Esophagus muscularis mucosa (tissue), 4 donors: ENCODE results near the gene LRRC71. TPM values are rescaled to one million over a fixed set of nuclear protein-coding genes. Genes with fewer than 3 reads are reported as not detected.

Experiments used
- DNase-seq: peaks from one replicate; pipeline ENCODE4 v3.0.0-alpha.2; 2017; ENCODE audit errors: extremely low spot score
- H3K27ac ChIP-seq, 4 donors: fragments of 200-600 bp; sonication (generic); replicated peaks in 1 of 4; 1 replicate in 3 of 4; 2 replicates in 1 of 4; pipeline ENCODE4 v1.5.1; 2016 to 2019; ENCODE audit warnings: mild to moderate bottlenecking in 1 of 4
- H3K27me3 ChIP-seq, 4 donors: fragments of 200-600 bp; sonication (generic); one replicate each; pipeline versions ENCODE4 v1.5.1 to v1.6.0; 2016 to 2019
- H3K36me3 ChIP-seq, 4 donors: fragments of 200-600 bp; sonication (generic); one replicate each; pipeline ENCODE4 v1.5.1; 2016 to 2019
- H3K4me1 ChIP-seq, 4 donors: fragments of 200-600 bp; sonication (generic); one replicate each; pipeline ENCODE4 v1.5.1; 2016 to 2019
- H3K4me3 ChIP-seq, 4 donors: fragments of 200-600 bp; sonication (generic); 1 replicate in 2 of 4; 2 replicates in 2 of 4; pipeline ENCODE4 v1.5.1; 2016 to 2019; ENCODE audit warnings: mild to moderate bottlenecking in 4 of 4, moderate library complexity in 1 of 4
- H3K9me3 ChIP-seq, 4 donors: fragments of 200-600 bp; sonication (generic); 1 replicate in 3 of 4; 2 replicates in 1 of 4; pipeline ENCODE4 v1.5.1; 2016 to 2019
- EP300 ChIP-seq: sonication (generic); formaldehyde crosslinking; IDR thresholded peaks from one replicate; pipeline ENCODE4 v1.6.1; 2017; ENCODE audit warnings: antibody characterized with exemption
- POLR2A ChIP-seq: fragments of 450-650 bp; IDR thresholded peaks from one replicate; pipeline ENCODE4 v1.6.1; 2017; ENCODE audit warnings: antibody characterized with exemption, moderate library complexity, mild to moderate bottlenecking, low read depth
- POLR2AphosphoS5 ChIP-seq, 2 donors: sonication (generic); formaldehyde crosslinking; IDR thresholded peaks; one replicate each; pipeline ENCODE4 v1.6.1; 2017; ENCODE audit warnings: antibody characterized with exemption in 2 of 2
- WGBS: methylation state at CpG from one replicate; pipeline ENCODE4 v1.1.5; 2018; 5-methylcytosine and 5-hydroxymethylcytosine counted together
- intact Hi-C: fragments of 100-400 bp; cut with DNase I; formaldehyde crosslinking; loops from one replicate; pipeline ENCODE4 v1.15.1; 2023
- total RNA-seq, 4 donors: library from RNA; depleted of rRNA; stranded (reverse); fragments of >200 nt; gene quantifications; one replicate each; pipeline versions ENCODE4 v1.1.0 to v1.2.1, GENCODE V29; 2016
- TF ChIP-seq, protein P1 (sequence below), 3 experiments: fragments of 200-600 bp in 2 of 3; fragments of 450-650 bp in 1 of 3; sonication (generic) in 2 of 3; IDR thresholded peaks; one replicate each; pipeline ENCODE4 v1.5.1; 2017 to 2019; ENCODE audit warnings: antibody characterized with exemption in 3 of 3, mild to moderate bottlenecking in 2 of 3, moderate library complexity in 1 of 3

Gene LRRC71
- total RNA-seq, 4 donors from 2014 or later = not detected

DNA sequence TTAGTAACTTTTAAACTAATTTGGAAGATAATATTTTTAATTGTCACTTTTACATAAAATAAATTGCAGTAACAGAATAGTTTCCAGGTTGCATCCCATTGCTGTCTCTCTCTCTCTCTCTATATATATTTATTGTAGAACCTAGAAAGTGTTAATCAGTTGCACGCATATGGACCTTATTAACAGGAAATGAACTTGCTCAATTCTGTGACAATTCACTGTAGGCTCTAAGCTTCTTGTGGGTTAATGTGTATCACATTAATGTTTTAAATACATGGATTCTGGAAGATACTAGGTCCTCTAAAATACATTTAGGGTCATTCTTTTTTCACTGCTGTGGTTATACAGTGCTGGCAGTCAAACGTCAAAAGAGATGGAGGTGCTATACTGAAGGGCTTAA lies 33.1 kb downstream of the LRRC71 start:
- intact Hi-C loops = no loop called here
- no peak overlapping the region for H3K4me3 ChIP-seq
- H3K27me3 ChIP-seq = no peaks in the 10 kb centered on the region
- WGBS = 71% methylated on average over 2 of the region's 2 CpGs
- no peaks in the 10 kb centered on the region for H3K4me1 ChIP-seq
- H3K9me3 ChIP-seq = no peaks in the 10 kb centered on the region
- TF ChIP-seq, protein P1, sequence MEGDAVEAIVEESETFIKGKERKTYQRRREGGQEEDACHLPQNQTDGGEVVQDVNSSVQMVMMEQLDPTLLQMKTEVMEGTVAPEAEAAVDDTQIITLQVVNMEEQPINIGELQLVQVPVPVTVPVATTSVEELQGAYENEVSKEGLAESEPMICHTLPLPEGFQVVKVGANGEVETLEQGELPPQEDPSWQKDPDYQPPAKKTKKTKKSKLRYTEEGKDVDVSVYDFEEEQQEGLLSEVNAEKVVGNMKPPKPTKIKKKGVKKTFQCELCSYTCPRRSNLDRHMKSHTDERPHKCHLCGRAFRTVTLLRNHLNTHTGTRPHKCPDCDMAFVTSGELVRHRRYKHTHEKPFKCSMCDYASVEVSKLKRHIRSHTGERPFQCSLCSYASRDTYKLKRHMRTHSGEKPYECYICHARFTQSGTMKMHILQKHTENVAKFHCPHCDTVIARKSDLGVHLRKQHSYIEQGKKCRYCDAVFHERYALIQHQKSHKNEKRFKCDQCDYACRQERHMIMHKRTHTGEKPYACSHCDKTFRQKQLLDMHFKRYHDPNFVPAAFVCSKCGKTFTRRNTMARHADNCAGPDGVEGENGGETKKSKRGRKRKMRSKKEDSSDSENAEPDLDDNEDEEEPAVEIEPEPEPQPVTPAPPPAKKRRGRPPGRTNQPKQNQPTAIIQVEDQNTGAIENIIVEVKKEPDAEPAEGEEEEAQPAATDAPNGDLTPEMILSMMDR (IDR thresholded peaks at IDR 0.05) = no peak
- TF ChIP-seq EP300 (no peak), POLR2A (no peak), POLR2AphosphoS5 (IDR thresholded peaks at IDR 0.05) (no peak)
- no peak for DNase-seq
- no peak overlapping the region for H3K27ac ChIP-seq
- H3K36me3 ChIP-seq = peaks cover 68 to 99% (median 91%) of the 10 kb centered on the region in 4 donors

DNA sequence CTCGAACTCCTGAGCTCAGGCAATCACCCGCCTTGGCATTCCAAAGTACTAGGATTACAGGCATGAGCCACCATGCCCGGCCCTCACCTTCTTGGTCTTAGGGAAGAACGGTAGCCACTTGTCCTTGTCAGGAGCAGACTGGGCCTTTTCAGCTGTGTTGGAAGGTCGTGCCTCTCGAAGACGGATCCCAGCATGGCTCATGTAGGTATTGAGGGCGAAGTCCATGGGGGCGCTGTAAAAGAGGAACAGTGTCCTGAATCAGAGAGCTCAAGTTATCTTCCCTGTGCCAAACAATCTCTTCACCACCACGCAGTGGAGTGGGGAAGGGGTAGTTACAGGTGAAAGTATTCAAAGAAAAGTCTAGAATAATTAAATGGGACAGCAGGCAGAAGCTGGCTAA lies 35.9 kb downstream of the LRRC71 start:
- no peak for DNase-seq
- 98% methylated on average over 5 of the region's 10 CpGs for WGBS
- TF ChIP-seq POLR2AphosphoS5 (IDR thresholded peaks at IDR 0.05) = no peak
- TF ChIP-seq, protein P1 (IDR thresholded peaks at IDR 0.05) = no peak
- no peak for TF ChIP-seq EP300
- no peak for TF ChIP-seq POLR2A
- intact Hi-C loops = no loop called here
- Histone ChIP-seq H3K27ac (no peak overlapping the region), H3K36me3 (peaks cover 67 to 99% (median 91%) of the 10 kb centered on the region in 4 donors), H3K4me1 (no peaks in the 10 kb centered on the region), H3K27me3 (no peaks in the 10 kb centered on the region), H3K9me3 (no peaks in the 10 kb centered on the region), H3K4me3 (no peak overlapping the region)

DNA sequence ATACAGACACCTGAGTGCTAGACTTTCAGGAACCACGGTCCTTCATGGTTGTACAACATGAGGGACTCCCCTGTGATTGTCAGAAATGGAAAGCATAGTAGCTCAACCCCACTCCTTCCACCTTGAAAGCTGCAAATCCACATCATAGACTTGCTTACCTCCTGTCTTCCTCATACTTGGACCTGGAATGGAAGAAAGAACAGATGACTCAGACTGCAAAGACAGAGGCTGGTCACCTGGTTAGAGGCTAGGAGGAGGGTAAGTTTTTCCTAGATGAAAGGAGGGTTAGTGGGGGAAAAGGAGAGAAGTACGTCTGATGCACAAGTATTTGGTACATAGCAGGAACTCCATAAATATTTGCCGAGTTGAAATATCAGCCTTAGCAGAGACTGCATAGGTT lies 37.2 kb downstream of the LRRC71 start:
- Histone ChIP-seq H3K9me3 (no peaks in the 10 kb centered on the region), H3K36me3 (peaks cover 67 to 99% (median 91%) of the 10 kb centered on the region in 4 donors), H3K4me1 (no peaks in the 10 kb centered on the region), H3K4me3 (no peak overlapping the region), H3K27me3 (no peaks in the 10 kb centered on the region), H3K27ac (no peak overlapping the region)
- intact Hi-C loops = no loop called here
- DNase-seq = no peak
- TF ChIP-seq POLR2A (no peak), EP300 (no peak), POLR2AphosphoS5 (IDR thresholded peaks at IDR 0.05) (no peak)
- TF ChIP-seq, protein P1 (IDR thresholded peaks at IDR 0.05) = no peak
- WGBS = 66% methylated on average over 3 of the region's 3 CpGs

DNA sequence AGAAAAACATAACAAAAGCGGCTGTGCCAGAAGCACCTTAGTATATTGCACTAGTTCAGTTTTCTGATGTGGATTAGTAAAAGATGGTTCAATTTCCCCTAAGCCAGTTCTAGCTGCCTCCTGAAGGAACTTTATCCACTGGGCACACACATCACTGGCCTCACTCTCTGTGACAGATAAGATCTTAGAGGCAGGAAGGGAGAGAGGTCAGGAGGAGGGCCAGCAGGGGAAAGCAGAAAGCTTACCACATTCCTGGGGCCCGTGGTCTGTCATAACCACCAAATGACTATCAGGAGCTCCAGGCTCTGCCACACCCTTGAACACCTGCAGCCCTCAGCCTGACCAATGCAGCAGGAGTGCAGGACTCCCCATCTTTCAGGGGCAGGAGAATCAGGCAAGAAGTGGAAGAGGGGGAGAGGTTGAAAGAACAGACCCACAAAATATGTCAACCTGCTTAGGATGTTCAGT lies 37.8 kb downstream of the LRRC71 start:
- Histone ChIP-seq H3K27ac (no peak overlapping the region), H3K27me3 (no peaks in the 10 kb centered on the region), H3K36me3 (peaks cover 72 to 99% (median 91%) of the 10 kb centered on the region in 4 donors), H3K4me1 (no peaks in the 10 kb centered on the region), H3K9me3 (no peaks in the 10 kb centered on the region), H3K4me3 (no peak overlapping the region)
- 78% methylated on average over 2 of the region's 2 CpGs for WGBS
- intact Hi-C loops = no loop called here
- TF ChIP-seq POLR2A (no peak), POLR2AphosphoS5 (IDR thresholded peaks at IDR 0.05) (no peak), EP300 (no peak)
- TF ChIP-seq, protein P1 (IDR thresholded peaks at IDR 0.05) = no peak
- DNase-seq = no peak

- Histone ChIP-seq H3K4me3 (no peak overlapping the region), H3K27me3 (no peaks in the 10 kb centered on the region), H3K4me1 (no peaks in the 10 kb centered on the region), H3K9me3 (no peaks in the 10 kb centered on the region), H3K27ac (no peak overlapping the region), H3K36me3 (peaks cover 72 to 100% (median 91%) of the 10 kb centered on the region in 4 donors)
- no peak for DNase-seq
- intact Hi-C loops = no loop called here
- 55% methylated on average over 2 of the region's 2 CpGs for WGBS
- no peak for TF ChIP-seq POLR2A
- TF ChIP-seq EP300 = no peak
- TF ChIP-seq, protein P1 (IDR thresholded peaks at IDR 0.05) = no peak
- no peak for TF ChIP-seq POLR2AphosphoS5 (IDR thresholded peaks at IDR 0.05)
These were observed 39.0 kb downstream of the LRRC71 start for GRCh38 chr1:156959414-156959813.
